Vagina (tissue), 2 donors: ENCODE measurements around the gene GRK1. TPM values are rescaled to one million over a fixed set of nuclear protein-coding genes. Genes with fewer than 3 reads are reported as not detected.
"Not testable (repeated sequence)": the region's sequence is repeated elsewhere in the genome, so short reads cannot be mapped to it uniquely, and the experiment has no call there.

Source experiments
- DNase-seq, 2 donors: peaks; one replicate each; pipeline ENCODE4 v3.0.0-alpha.2; 2017; ENCODE audit errors: extremely low spot score in 2 of 2
- H3K27ac ChIP-seq: fragments of 200-600 bp; sonication (generic); one replicate; pipeline ENCODE4 v1.5.1; 2019
- H3K27me3 ChIP-seq: fragments of 200-600 bp; sonication (generic); one replicate; pipeline ENCODE4 v1.5.1; 2019
- H3K36me3 ChIP-seq, 2 donors: fragments of 200-600 bp; sonication (generic); one replicate each; pipeline ENCODE4 v1.5.1; 2017 to 2019
- H3K4me1 ChIP-seq: fragments of 200-600 bp; sonication (generic); one replicate; pipeline ENCODE4 v1.5.1; 2019
- H3K4me3 ChIP-seq, 2 donors: fragments of 200-600 bp; sonication (generic); 1 replicate in 1 of 2; 2 replicates in 1 of 2; pipeline ENCODE4 v1.5.1; 2016 to 2019
- H3K9me3 ChIP-seq: fragments of 200-600 bp; sonication (generic); one replicate; pipeline ENCODE4 v1.5.1; 2019
- POLR2A ChIP-seq, 2 donors: fragments of 450-650 bp; IDR thresholded peaks; one replicate each; pipeline ENCODE4 v1.6.1; 2017; ENCODE audit warnings: antibody characterized with exemption in 2 of 2, mild to moderate bottlenecking in 2 of 2, moderate library complexity in 2 of 2
- POLR2AphosphoS5 ChIP-seq, 2 donors: sonication (generic); formaldehyde crosslinking; IDR thresholded peaks; one replicate each; pipeline ENCODE4 v1.9.0; 2017; ENCODE audit warnings: antibody characterized with exemption in 2 of 2, mild to moderate bottlenecking in 2 of 2, low read depth in 1 of 2; ENCODE audit not compliant: insufficient read depth in 1 of 2
- intact Hi-C: fragments of 100-400 bp; cut with DNase I; formaldehyde crosslinking; loops from one replicate; pipeline ENCODE4 v1.15.1; 2023
- total RNA-seq: library from RNA; depleted of rRNA; stranded (reverse); fragments of >200 nt; gene quantifications from one replicate; pipeline ENCODE4 v1.2.3, GENCODE V29; 2016
- TF ChIP-seq, protein P1 (sequence below), 3 experiments: fragments of 450-650 bp in 2 of 3; fragments of 200-600 bp in 1 of 3; sonication (generic) in 1 of 3; IDR thresholded peaks; one replicate each; pipeline ENCODE4 v1.5.1; 2017 to 2019; ENCODE audit warnings: antibody characterized with exemption in 3 of 3, mild to moderate bottlenecking in 2 of 3, moderate library complexity in 2 of 3

GRK1 gene
- total RNA-seq, 1 donor from 2014 or later = not detected

DNA sequence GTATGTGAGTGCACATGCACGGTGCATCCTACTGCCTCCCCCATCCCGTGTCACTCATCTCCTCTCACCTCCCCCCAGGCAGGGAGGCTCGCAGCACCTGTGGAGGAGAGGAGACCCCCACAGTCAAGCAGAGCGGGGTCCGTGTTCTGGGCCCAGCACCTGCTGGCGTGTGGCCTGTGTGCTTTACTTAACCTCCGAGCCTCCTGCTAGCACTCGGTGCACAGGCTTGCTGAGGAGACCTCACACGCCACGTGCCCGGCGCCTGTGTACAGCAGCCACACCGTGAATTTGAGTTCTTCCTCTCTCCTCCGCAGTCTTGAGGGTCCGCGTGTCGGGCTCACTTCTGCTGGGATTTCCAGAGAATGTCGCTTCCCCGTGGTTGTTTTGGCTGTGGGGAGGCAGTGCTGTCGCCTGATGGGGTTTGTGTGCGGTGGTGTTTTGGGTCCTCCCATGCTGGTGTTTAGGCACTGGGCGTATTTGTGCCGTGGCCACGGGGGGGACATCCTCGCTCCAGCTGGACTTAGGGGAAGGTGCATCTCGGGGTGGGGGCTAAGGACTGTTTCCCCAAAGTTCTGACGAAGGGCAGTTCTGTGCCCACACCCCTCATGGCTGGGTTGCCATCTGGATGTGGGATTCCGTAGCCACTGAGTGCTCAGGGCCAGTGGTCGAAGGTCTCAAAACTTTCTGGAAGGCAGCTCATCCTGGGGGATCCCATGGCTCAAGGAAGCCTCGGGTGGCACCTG is 57.2 kb downstream of the GRK1 start:
- peaks cover 9% of the 10 kb centered on the region for H3K4me1 ChIP-seq
- no peaks in the 10 kb centered on the region for H3K9me3 ChIP-seq
- H3K27ac ChIP-seq = peak overlapping the region; percentile 71
- no peaks in the 10 kb centered on the region for H3K36me3 ChIP-seq
- H3K27me3 ChIP-seq = no peaks in the 10 kb centered on the region
- intact Hi-C loops = no loop called here
- no peak for DNase-seq
- TF ChIP-seq POLR2AphosphoS5 (IDR thresholded peaks at IDR 0.05; ENCODE audit: insufficient read depth in 1 of 2, low read depth in 1 of 2) (no peak), POLR2A (IDR thresholded peaks at IDR 0.05) (no peak)
- TF ChIP-seq, protein P1, sequence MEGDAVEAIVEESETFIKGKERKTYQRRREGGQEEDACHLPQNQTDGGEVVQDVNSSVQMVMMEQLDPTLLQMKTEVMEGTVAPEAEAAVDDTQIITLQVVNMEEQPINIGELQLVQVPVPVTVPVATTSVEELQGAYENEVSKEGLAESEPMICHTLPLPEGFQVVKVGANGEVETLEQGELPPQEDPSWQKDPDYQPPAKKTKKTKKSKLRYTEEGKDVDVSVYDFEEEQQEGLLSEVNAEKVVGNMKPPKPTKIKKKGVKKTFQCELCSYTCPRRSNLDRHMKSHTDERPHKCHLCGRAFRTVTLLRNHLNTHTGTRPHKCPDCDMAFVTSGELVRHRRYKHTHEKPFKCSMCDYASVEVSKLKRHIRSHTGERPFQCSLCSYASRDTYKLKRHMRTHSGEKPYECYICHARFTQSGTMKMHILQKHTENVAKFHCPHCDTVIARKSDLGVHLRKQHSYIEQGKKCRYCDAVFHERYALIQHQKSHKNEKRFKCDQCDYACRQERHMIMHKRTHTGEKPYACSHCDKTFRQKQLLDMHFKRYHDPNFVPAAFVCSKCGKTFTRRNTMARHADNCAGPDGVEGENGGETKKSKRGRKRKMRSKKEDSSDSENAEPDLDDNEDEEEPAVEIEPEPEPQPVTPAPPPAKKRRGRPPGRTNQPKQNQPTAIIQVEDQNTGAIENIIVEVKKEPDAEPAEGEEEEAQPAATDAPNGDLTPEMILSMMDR (IDR thresholded peaks at IDR 0.05) = no peak
- peak overlapping the region; percentile 43 to 51 for H3K4me3 ChIP-seq

DNA sequence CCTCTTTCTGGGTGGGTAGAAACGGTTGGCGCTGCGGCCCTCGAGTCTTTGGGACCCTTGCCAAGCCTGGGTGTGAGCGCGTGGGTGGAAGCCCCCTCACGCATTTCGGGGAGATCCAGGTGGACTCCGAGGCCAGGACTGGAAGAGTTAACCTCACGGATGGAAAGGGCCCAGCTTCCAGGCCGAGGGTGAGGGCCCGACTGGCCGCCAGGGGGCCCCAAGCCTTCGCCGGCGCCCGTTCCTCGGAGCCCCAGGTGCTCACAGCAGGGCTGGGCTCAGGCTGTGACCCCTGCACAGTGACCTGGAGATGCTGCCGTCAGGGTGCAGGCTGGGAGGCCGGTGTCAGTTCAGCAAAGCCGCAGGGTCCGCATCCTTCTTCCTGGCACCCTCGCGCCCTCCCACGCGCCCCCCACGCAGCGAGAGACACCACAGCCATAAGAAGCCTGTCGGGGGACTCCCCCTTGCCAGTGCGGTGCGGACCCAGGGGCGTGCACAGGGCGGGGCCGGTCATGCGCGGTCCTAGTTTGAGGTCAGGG is 57.8 kb downstream of the GRK1 start:
- Histone ChIP-seq H3K27ac (peak overlapping the region; percentile 71), H3K27me3 (no peaks in the 10 kb centered on the region), H3K4me3 (peak overlapping the region; percentile 43 to 51), H3K36me3 (no peaks in the 10 kb centered on the region), H3K9me3 (no peaks in the 10 kb centered on the region), H3K4me1 (peaks cover 15% of the 10 kb centered on the region)
- DNase-seq = no peak
- no peak for TF ChIP-seq POLR2A (IDR thresholded peaks at IDR 0.05)
- peak in 1 of 2 donors; percentile 54 for TF ChIP-seq POLR2AphosphoS5 (IDR thresholded peaks at IDR 0.05; ENCODE audit: insufficient read depth in 1 of 2, low read depth in 1 of 2)
- TF ChIP-seq, protein P1 (IDR thresholded peaks at IDR 0.05) = peak; percentile 48 to 73 (median 66)
- intact Hi-C loops = no loop called here

- H3K27ac ChIP-seq, H3K9me3 ChIP-seq, H3K27me3 ChIP-seq, DNase-seq, H3K36me3 ChIP-seq, intact Hi-C loops: not testable (repeated sequence)
- peaks cover 17% of the 10 kb centered on the region for H3K4me1 ChIP-seq
- H3K4me3 ChIP-seq = peak overlapping the region; percentile 43 to 51
These were observed 58.5 kb downstream of the GRK1 start for GRCh38 chr13:113725329-113726105.

DNA sequence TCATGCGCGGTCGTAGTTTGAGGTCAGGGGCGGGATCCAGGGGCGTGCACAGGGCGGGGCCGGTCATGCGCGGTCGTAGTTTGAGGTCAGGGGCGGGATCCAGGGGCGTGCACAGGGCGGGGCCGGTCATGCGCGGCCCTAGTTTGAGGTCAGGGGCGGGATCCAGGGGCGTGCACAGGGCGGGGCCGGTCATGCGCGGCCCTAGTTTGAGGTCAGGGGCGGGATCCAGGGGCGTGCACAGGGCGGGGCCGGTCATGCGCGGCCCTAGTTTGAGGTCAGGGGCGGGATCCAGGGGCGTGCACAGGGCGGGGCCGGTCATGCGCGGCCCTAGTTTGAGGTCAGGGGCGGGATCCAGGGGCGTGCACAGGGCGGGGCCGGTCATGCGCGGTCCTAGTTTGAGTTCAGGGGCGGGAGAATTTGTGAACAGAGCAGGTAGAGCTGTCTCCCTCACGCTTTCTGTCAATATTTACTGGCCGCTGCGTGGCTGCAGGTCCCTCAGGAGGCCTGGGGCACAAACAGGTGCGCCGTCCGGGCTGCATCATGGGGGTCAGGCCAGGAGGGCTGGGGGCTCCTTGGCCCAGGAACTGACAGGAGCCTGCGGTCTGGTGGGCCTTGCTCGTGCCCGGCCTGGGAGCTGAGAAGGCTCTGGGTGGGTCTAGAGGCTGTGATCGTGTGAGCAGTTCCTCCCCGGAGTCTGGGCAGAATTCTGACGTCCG is 59.2 kb downstream of the GRK1 start:
- not testable (repeated sequence) for DNase-seq, H3K9me3 ChIP-seq

GRCh38 chr13:113726961-113727411 is 60.0 kb downstream of the GRK1 start:
- Histone ChIP-seq H3K27ac (peak overlapping the region; percentile 55), H3K4me3 (no peak overlapping the region), H3K36me3 (no peaks in the 10 kb centered on the region), H3K4me1 (peaks cover 17% of the 10 kb centered on the region), H3K27me3 (no peaks in the 10 kb centered on the region), H3K9me3 (no peaks in the 10 kb centered on the region)
- intact Hi-C loops = no loop called here
- TF ChIP-seq POLR2A (IDR thresholded peaks at IDR 0.05) = no peak
- TF ChIP-seq POLR2AphosphoS5 (IDR thresholded peaks at IDR 0.05; ENCODE audit: insufficient read depth in 1 of 2, low read depth in 1 of 2) = no peak
- TF ChIP-seq, protein P1 (IDR thresholded peaks at IDR 0.05) = no peak
- DNase-seq = no peak

More for the DNA sequence above, 59.2 kb downstream of the GRK1 start:
- Histone ChIP-seq H3K4me1 (peaks cover 17% of the 10 kb centered on the region), H3K4me3 (peak overlapping the region; percentile 5 to 24), H3K27ac (peak overlapping the region; percentile 55)
- H3K36me3 ChIP-seq, intact Hi-C loops, H3K27me3 ChIP-seq: not testable (repeated sequence)
